Ovary (tissue), 3 donors: Measurements from ENCODE around the gene GLRB.

Experiments
- CTCF ChIP-seq, 3 donors: fragments of 450-650 bp in 2 of 3; fragments of 200-600 bp in 1 of 3; IDR thresholded peaks; one replicate each; pipeline versions ENCODE4 v1.5.1 to v1.8.0; 2016 to 2022; ENCODE audit warnings: antibody characterized with exemption in 3 of 3, mild to moderate bottlenecking in 1 of 3
- EP300 ChIP-seq: sonication (generic); formaldehyde crosslinking; IDR thresholded peaks from one replicate; pipeline ENCODE4 v1.6.1; 2017; ENCODE audit warnings: antibody characterized with exemption
- POLR2A ChIP-seq: fragments of 450-650 bp; IDR thresholded peaks from one replicate; pipeline ENCODE4 v1.6.1; 2017; ENCODE audit warnings: antibody characterized with exemption, mild to moderate bottlenecking, moderate library complexity
- donor health status: DM: no; HTN: no; CAD: no.

- no peak for TF ChIP-seq POLR2A
- TF ChIP-seq CTCF (IDR thresholded peaks at IDR 0.05): no peak
- TF ChIP-seq EP300: no peak
Observed at GRCh38 chr4:157043131-157043530, 32.8 kb upstream of the GLRB start.
